NOMO-1 (cell line): ENCODE measurements around the gene COQ8B.

ENCODE experiments used
- DNase-seq, 2 experiments: peaks; one replicate each; lab custom pipeline; 2025; ENCODE audit not compliant: unreplicated experiment in 2 of 2; lab: John Stamatoyannopoulos, UW

Gene COQ8B

DNA sequence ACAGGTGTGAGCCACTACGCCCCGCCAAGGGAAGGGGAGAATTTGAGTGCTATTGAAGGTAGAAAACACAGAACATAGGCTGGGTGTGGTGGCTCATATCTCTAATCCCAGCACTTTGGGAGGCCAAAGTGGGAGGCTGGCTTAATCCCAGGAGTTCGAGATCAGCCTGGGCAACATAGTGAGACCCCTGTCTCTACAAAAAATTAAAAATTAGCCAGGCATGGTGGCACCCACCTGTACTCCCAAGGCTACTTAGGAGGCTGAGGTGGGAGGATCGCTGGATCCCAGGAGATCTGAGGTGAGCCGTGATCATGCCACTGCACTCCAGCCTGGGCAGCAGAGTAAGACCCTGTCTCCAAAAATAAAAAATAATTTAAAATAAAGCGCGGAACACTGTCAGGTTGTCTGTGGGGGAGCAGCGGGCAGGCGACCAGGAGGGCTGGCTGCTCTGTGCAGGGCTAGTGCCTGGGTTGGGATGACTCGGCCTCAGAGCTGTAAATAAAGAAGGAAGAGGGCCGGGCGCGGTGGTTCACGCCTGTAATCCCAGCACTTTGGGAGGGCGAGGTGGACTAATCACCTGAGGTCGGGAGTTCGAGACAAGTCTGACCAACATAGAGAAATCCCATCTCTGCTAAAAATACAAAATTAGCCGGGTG, 74.5 kb downstream of the COQ8B start:
- no peak for DNase-seq
